Upper lobe of right lung (tissue), 1 donor: ENCODE data around the gene URB1. TPM values are rescaled to one million over a fixed set of nuclear protein-coding genes. Genes with fewer than 3 reads are reported as not detected.
A peak's percentile ranks its signal among the peaks of the same experiment; 100 is the strongest.
"Not testable (repeated sequence)": the region's sequence is repeated elsewhere in the genome, so short reads cannot be mapped to it uniquely, and the experiment has no call there.

Source experiments
- ATAC-seq: fragments of 200-7000 bp; cut with Tn5 transposase; one replicate; pipeline ENCODE4 v1.9.1; 2020; ENCODE audit warnings: mild to moderate bottlenecking, moderate library complexity
- DNase-seq: peaks from one replicate; pipeline ENCODE4 v3.0.0-alpha.2; 2020
- H3K27ac ChIP-seq: fragments of 200-600 bp; one replicate; pipeline ENCODE4 v1.8.0; 2022
- H3K27me3 ChIP-seq: fragments of 200-600 bp; one replicate; pipeline ENCODE4 v1.8.0; 2022; ENCODE audit warnings: mild to moderate bottlenecking
- H3K36me3 ChIP-seq: fragments of 200-600 bp; one replicate; pipeline ENCODE4 v1.8.0; 2022
- H3K4me1 ChIP-seq: fragments of 200-600 bp; one replicate; pipeline ENCODE4 v1.8.0; 2022
- H3K4me3 ChIP-seq: fragments of 200-600 bp; one replicate; pipeline ENCODE4 v1.8.0; 2022; ENCODE audit warnings: mild to moderate bottlenecking
- H3K9me3 ChIP-seq: fragments of 200-600 bp; one replicate; pipeline ENCODE4 v1.8.0; 2022
- intact Hi-C: fragments of 100-400 bp; cut with DNase I; formaldehyde crosslinking; loops from one replicate; pipeline ENCODE4 v1.11.0; 2022
- total RNA-seq: library from RNA; stranded (reverse); fragmentation: NEBNext Ultra II Directional; extraction: Animal tissue kit (Norgen Biotek cat#: 25700); gene quantifications from one replicate; pipeline ENCODE4 v1.2.1, GENCODE V29; 2021
- TF ChIP-seq, protein P1 (sequence below): fragments of 200-600 bp; IDR thresholded peaks from one replicate; pipeline ENCODE4 v1.8.0; 2022; ENCODE audit warnings: antibody characterized with exemption
- donor health status: DM: no; HTN: yes; CAD: no; lungs with severe emphysema.

The URB1 gene
- total RNA-seq, 1 donor from 2014 or later: 14.3 TPM

DNA sequence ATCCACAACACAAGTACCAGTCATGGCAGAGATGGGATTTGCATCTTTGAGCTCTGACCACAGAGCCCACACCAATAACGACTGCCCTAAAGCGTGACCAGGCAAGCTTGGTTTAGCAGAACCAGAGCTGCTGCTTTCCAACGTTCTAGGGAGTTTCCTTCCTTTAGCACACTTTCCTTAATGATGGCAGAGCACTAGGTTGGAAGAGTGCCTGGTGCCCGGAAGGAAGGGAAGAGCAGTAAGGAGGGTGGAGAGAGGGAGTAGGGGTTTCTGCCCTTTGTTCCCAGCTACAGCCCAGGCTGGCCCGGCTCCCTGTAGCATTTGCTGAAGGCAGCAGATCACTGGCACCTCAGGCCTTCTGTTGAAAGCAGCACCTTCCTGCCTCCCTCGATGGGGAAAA, 13.6 kb upstream of the URB1 start:
- H3K27ac ChIP-seq: no peak overlapping the region
- DNase-seq: no peak
- no peaks in the 10 kb centered on the region for H3K9me3 ChIP-seq
- no peak overlapping the region for H3K4me3 ChIP-seq
- peaks cover 9% of the 10 kb centered on the region for H3K4me1 ChIP-seq
- intact Hi-C loops: loop anchor here (10.0 kb wide), 2 partner anchors 168 to 198 kb away; no protein-coding TSS in a partner anchor
- no peaks in the 10 kb centered on the region for H3K27me3 ChIP-seq
- TF ChIP-seq, protein P1, sequence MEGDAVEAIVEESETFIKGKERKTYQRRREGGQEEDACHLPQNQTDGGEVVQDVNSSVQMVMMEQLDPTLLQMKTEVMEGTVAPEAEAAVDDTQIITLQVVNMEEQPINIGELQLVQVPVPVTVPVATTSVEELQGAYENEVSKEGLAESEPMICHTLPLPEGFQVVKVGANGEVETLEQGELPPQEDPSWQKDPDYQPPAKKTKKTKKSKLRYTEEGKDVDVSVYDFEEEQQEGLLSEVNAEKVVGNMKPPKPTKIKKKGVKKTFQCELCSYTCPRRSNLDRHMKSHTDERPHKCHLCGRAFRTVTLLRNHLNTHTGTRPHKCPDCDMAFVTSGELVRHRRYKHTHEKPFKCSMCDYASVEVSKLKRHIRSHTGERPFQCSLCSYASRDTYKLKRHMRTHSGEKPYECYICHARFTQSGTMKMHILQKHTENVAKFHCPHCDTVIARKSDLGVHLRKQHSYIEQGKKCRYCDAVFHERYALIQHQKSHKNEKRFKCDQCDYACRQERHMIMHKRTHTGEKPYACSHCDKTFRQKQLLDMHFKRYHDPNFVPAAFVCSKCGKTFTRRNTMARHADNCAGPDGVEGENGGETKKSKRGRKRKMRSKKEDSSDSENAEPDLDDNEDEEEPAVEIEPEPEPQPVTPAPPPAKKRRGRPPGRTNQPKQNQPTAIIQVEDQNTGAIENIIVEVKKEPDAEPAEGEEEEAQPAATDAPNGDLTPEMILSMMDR: no peak
- H3K36me3 ChIP-seq: no peaks in the 10 kb centered on the region
- ATAC-seq: no peak

- Histone ChIP-seq H3K36me3 (no peaks in the 10 kb centered on the region), H3K4me3 (no peak overlapping the region), H3K4me1 (no peaks in the 10 kb centered on the region), H3K27ac (no peak overlapping the region), H3K9me3 (no peaks in the 10 kb centered on the region), H3K27me3 (no peaks in the 10 kb centered on the region)
- intact Hi-C loops: loop anchor here (10.0 kb wide), 2 partner anchors 172 to 202 kb away; no protein-coding TSS in a partner anchor
- ATAC-seq (peak; percentile 96), DNase-seq (no peak)
- TF ChIP-seq, protein P1: peak; percentile 70
Observed at GRCh38 chr21:32403201-32403777, 10.5 kb upstream of the URB1 start.

GRCh38 chr21:32393677-32394001, 827 bp upstream of the URB1 start:
- TF ChIP-seq, protein P1: no peak
- intact Hi-C loops: no loop called here
- H3K36me3 ChIP-seq: no peaks in the 10 kb centered on the region
- ATAC-seq (no peak), DNase-seq (no peak)
- H3K27me3 ChIP-seq: no peaks in the 10 kb centered on the region
- H3K9me3 ChIP-seq: no peaks in the 10 kb centered on the region
- peak overlapping the region; percentile 94 for H3K4me3 ChIP-seq
- H3K27ac ChIP-seq: peak overlapping the region; percentile 87
- peaks cover 14% of the 10 kb centered on the region for H3K4me1 ChIP-seq

- intact Hi-C loops: no loop called here
- TF ChIP-seq, protein P1: no peak
Observed at GRCh38 chr21:32392299-32392879, 423 bp downstream of the URB1 start.

GRCh38 chr21:32391755-32392154, 1.1 kb downstream of the URB1 start:
- H3K9me3 ChIP-seq: no peaks in the 10 kb centered on the region
- intact Hi-C loops: no loop called here

More at GRCh38 chr21:32392299-32392879, 423 bp downstream of the URB1 start:
- no peaks in the 10 kb centered on the region for H3K36me3 ChIP-seq
- H3K9me3 ChIP-seq: no peaks in the 10 kb centered on the region
- no peak for DNase-seq
- ATAC-seq: peak; percentile 46
- H3K27ac ChIP-seq: peak overlapping the region; percentile 26
- peaks cover 14% of the 10 kb centered on the region for H3K4me1 ChIP-seq
- H3K4me3 ChIP-seq: peak overlapping the region; percentile 94
- H3K27me3 ChIP-seq: no peaks in the 10 kb centered on the region

DNA sequence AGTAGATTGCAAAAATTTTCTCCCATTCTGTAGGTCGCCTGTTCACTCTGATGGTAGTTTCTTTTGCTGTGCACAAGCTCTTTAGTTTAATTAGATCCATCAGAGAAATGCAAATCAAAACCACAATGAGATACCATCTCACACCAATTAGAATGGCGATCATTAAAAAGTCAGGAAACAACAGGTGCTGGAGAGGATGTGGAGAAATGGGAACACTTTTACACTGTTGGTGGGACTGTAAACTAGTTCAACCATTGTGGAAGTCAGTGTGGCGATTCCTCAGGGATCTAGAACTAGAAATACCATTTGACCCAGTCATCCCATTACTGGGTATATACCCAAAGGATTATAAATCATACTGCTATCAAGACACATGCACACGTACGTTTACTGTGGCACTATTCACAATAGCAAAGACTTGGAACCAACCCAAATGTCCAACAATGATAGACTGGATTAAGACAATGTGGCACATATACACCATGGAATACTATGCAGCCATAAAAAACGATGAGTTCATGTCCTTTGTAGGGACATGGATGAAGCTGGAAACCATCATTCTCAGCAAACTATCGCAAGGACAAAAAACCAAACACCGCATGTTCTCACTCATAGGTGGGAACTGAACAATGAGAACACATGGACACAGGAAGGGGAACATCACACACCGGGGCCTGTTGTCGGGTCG, 2.1 kb downstream of the URB1 start:
- H3K36me3 ChIP-seq, H3K4me3 ChIP-seq, H3K9me3 ChIP-seq, intact Hi-C loops, ATAC-seq, H3K27me3 ChIP-seq, H3K27ac ChIP-seq, DNase-seq: not testable (repeated sequence)
- peaks cover 14% of the 10 kb centered on the region for H3K4me1 ChIP-seq

More at GRCh38 chr21:32391755-32392154, 1.1 kb downstream of the URB1 start:
- Histone ChIP-seq H3K4me1 (peaks cover 14% of the 10 kb centered on the region), H3K27ac (no peak overlapping the region), H3K4me3 (peak overlapping the region; percentile 94), H3K36me3 (no peaks in the 10 kb centered on the region), H3K27me3 (no peaks in the 10 kb centered on the region)
- DNase-seq (no peak), ATAC-seq (no peak)
- TF ChIP-seq, protein P1: no peak
